KOPT-K1 (cell line): ENCODE results near the gene CAMK1.

Source experiments
- H3K27ac ChIP-seq: fragments of 200-600 bp; sonication (generic); 2 replicates; pipeline ENCODE4 v1.5.1; 2016; ENCODE audit warnings: antibody characterized with exemption, mild to moderate bottlenecking, low read depth, low read length; ENCODE audit not compliant: poor library complexity, severe bottlenecking
- H3K36me3 ChIP-seq: fragments of 200-600 bp; sonication (generic); 2 replicates; pipeline ENCODE4 v1.5.1; 2017; ENCODE audit warnings: antibody characterized with exemption, mild to moderate bottlenecking, low read length, moderate library complexity; ENCODE audit not compliant: insufficient read depth
- H3K9me3 ChIP-seq: fragments of 200-600 bp; sonication (generic); 2 replicates; pipeline ENCODE4 v1.5.1; 2017; ENCODE audit warnings: antibody characterized with exemption, low read length, mild to moderate bottlenecking; ENCODE audit not compliant: insufficient read depth, poor library complexity, severe bottlenecking

Gene CAMK1

DNA sequence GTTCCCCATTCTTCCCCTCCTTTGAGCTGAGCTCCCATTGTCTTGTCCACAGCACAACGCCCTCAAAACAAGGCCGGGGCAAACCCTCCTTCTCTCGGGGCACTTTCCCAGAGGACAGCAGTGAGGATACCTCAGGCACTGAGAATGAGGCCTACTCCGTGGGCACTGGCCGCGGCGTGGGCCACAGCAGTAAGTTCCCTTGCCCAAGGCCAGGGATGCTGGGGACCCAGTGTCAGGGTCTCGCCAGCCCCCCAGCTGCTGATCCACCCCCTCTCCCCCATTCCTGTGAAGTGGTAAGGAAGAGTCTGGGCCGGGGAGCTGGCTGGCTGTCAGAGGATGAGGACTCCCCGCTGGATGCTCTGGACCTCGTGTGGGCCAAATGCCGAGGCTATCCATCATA is 24.2 kb downstream of the CAMK1 start:
- no peak overlapping the region for H3K27ac ChIP-seq
- no peaks in the 10 kb centered on the region for H3K9me3 ChIP-seq
- peaks cover 88% of the 10 kb centered on the region for H3K36me3 ChIP-seq

DNA sequence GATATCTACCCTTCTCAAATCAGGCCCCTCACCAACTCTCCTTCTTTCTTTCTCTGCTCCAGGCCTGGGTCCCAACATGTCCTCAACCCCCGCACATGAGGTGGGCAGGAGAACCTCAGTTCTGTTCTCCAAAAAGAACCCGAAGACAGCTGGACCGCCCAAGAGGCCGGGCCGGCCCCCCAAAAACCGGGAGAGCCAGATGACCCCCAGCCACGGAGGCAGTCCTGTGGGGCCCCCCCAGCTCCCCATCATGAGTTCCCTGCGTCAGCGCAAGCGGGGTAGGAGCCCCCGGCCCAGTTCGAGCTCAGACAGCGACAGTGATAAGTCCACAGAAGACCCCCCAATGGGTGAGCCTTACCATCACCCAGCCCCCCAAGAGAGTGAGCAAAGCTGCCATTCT is 25.6 kb downstream of the CAMK1 start:
- Histone ChIP-seq H3K9me3 (no peaks in the 10 kb centered on the region), H3K27ac (no peak overlapping the region), H3K36me3 (peaks cover 100% of the 10 kb centered on the region)

DNA sequence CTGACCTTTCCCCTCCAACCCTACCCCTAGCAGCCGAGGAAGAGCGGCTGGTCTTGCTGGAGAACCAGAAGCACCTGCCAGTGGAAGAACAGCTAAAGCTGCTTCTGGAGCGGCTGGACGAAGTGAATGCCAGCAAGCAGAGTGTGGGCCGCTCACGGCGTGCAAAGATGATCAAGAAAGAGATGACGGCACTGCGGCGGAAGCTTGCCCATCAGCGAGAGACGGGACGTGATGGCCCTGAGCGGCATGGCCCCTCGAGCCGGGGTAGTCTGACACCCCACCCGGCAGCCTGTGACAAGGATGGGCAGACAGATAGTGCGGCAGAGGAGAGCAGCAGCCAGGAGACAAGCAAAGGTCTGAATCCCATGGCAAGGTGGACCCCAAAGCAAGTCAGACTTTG is 26.2 kb downstream of the CAMK1 start:
- H3K27ac ChIP-seq: no peak overlapping the region
- H3K36me3 ChIP-seq: peaks cover 100% of the 10 kb centered on the region
- H3K9me3 ChIP-seq: no peaks in the 10 kb centered on the region

- Histone ChIP-seq H3K9me3 (no peaks in the 10 kb centered on the region), H3K36me3 (peaks cover 100% of the 10 kb centered on the region), H3K27ac (no peak overlapping the region)
Observed at GRCh38 chr3:9742560-9742959, 27.2 kb downstream of the CAMK1 start.

GRCh38 chr3:9739181-9739580 is 30.6 kb downstream of the CAMK1 start:
- no peaks in the 10 kb centered on the region for H3K9me3 ChIP-seq
- peaks cover 100% of the 10 kb centered on the region for H3K36me3 ChIP-seq
- H3K27ac ChIP-seq: no peak overlapping the region

GRCh38 chr3:9736831-9737230 is 32.9 kb downstream of the CAMK1 start:
- H3K27ac ChIP-seq: no peak overlapping the region
- H3K36me3 ChIP-seq: peaks cover 90% of the 10 kb centered on the region
- no peaks in the 10 kb centered on the region for H3K9me3 ChIP-seq

GRCh38 chr3:9732740-9733115 is 37.0 kb downstream of the CAMK1 start:
- Histone ChIP-seq H3K27ac (peak overlapping the region; percentile 99), H3K36me3 (peaks cover 49% of the 10 kb centered on the region), H3K9me3 (no peaks in the 10 kb centered on the region)

- Histone ChIP-seq H3K36me3 (peaks cover 44% of the 10 kb centered on the region), H3K27ac (peak overlapping the region; percentile 99), H3K9me3 (no peaks in the 10 kb centered on the region)
Observed at GRCh38 chr3:9732080-9732739, 37.5 kb downstream of the CAMK1 start.

DNA sequence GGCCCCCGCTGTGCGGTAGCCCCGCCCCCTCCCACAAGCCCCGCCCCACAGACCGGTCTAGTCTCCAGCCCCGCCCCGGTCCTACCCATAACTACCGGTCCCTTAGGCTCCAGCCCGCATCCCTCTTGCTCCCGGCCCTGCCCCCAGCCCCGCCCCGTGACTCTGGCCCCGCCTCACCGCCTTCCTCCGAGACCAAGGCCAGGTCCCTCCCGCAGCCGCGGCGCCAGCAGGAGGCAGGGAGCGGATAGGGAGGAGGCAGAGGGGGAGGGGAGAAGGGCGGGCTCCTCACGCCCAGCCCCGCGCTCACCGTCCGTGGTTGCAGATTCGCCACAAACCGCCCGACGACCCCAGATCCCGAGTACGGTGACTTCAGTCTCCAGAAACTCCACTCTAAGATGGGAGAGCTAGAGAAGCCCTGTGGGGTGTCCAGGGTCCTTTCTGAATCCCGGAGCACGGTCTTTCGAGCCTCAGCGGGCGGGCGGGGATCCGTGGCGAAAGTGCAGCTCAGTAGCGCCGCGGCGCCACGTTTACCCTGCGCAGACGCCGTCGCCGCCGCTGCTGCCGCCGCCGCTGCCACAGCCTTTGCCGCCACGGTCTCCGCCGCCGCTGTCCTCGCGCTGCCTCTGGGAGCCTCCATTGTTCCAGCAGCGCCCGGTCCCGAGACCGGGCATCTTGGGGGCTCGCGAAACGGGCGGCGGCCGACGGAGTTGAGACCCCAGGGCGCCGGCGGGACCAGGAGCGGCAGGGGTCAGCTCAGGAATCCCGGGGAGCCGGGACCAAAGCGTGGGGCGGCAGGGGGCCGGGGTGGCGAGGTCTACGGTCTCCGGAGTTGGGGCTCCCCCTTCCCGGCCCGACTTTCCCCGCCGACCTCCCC is 38.3 kb downstream of the CAMK1 start, which contains the start of gene BRPF1:
Gene BRPF1 (plus strand): TSS at position 530 of the 874 bp plus-strand sequence. CDS start 2,406 bp downstream, outside the sequence.
- peak within 1 kb of the TSS; percentile 99 for H3K27ac ChIP-seq

GRCh38 chr3:9730657-9731205 is 39.0 kb downstream of the CAMK1 start:
- Histone ChIP-seq H3K27ac (peak overlapping the region; percentile 99), H3K9me3 (no peaks in the 10 kb centered on the region), H3K36me3 (peaks cover 29% of the 10 kb centered on the region)

More for the DNA sequence above, 38.3 kb downstream of the CAMK1 start, which contains the start of gene BRPF1:
- peaks cover 36% of the 10 kb centered on the region for H3K36me3 ChIP-seq
- H3K9me3 ChIP-seq: no peaks in the 10 kb centered on the region

- Histone ChIP-seq H3K27ac (no peak overlapping the region), H3K36me3 (peaks cover 16% of the 10 kb centered on the region), H3K9me3 (no peaks in the 10 kb centered on the region)
Observed at GRCh38 chr3:9729419-9729818, 40.3 kb downstream of the CAMK1 start.

DNA sequence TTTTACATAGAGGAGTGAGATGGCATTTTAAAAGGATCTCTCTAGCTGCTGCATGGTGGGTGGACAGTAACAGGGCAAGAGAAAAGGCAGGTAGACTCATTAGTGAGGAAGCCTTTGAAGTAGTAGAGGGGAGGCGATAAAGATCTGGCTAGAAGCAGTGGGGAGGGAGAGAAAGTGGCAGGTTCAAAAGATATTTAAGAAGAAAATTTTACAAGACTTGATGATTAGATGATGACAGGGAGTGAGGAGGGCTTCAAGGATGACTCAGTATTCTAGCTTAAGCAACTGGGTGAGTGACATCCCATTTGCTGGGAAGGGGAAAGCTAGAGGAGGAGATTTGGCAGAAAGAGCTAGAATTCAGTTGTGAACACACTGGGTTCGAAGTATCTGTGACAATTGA is 42.0 kb downstream of the CAMK1 start:
- Histone ChIP-seq H3K9me3 (no peaks in the 10 kb centered on the region), H3K36me3 (no peaks in the 10 kb centered on the region), H3K27ac (peak overlapping the region; percentile 56)

DNA sequence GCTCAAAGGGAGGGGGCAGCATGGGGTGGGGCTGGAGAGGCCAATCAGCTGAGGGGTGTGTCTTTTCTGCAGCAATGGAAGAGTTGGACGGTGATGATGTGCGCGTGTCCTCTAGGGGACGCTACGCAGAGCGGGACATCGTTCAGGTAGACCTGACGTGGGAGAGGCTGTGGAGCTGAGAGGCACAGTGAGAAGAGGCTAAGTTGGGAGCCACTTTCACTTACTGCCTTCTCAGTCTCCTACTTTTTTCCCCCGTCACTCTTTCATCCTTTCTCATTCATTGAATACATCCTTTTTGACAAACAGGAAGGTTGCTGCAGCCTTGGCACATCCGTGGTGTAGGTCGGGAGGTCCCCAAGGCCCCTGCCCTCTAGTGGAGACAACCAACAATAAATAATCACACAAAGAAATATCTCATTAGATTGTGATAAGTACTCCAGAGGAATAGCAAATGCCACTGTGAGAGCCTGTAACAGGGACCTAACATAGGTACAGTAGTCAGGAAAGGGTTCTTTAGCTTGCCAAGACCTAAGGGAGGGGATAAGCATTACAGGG is 42.6 kb downstream of the CAMK1 start:
- H3K27ac ChIP-seq: peak overlapping the region; percentile 56
- no peaks in the 10 kb centered on the region for H3K36me3 ChIP-seq
- no peaks in the 10 kb centered on the region for H3K9me3 ChIP-seq

- Histone ChIP-seq H3K27ac (no peak overlapping the region), H3K36me3 (no peaks in the 10 kb centered on the region), H3K9me3 (no peaks in the 10 kb centered on the region)
Observed at GRCh38 chr3:9725775-9726515, 43.8 kb downstream of the CAMK1 start.

DNA sequence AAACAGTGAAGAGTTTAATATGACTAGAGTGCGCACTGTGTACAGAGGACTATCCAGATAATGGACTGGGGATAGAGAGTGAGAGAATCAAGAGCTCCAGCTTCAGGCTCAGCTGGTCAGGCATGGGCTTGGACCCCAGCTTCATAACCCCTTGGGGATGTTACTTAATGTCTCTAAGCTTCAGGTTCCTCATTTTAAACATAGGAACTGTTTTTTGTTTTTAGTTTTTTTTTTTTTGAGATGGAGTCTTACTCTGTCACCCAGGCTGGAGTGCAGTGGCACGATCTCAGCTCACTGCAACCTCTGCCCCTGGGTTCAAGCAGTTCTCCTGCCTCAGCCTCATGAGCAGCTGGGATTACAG is 48.1 kb downstream of the CAMK1 start:
- H3K9me3 ChIP-seq: no peaks in the 10 kb centered on the region
- H3K27ac ChIP-seq: no peak overlapping the region
- H3K36me3 ChIP-seq: no peaks in the 10 kb centered on the region
